Activated naive CD8-positive, alpha-beta T cell treated with anti-CD3 and anti-CD28 coated beads, Interleukin-2, amount 50 U/mL, for 16 hours (primary cell): ENCODE measurements around the gene PPFIA3.
"Not testable (repeated sequence)": the region's sequence is repeated elsewhere in the genome, so short reads cannot be mapped to it uniquely, and the experiment has no call there.

Experiments used
- DNase-seq: peaks from one replicate; pipeline ENCODE4 v3.0.0-alpha.2; 2020; ENCODE audit warnings: low read depth, low spot score

Gene PPFIA3

DNA sequence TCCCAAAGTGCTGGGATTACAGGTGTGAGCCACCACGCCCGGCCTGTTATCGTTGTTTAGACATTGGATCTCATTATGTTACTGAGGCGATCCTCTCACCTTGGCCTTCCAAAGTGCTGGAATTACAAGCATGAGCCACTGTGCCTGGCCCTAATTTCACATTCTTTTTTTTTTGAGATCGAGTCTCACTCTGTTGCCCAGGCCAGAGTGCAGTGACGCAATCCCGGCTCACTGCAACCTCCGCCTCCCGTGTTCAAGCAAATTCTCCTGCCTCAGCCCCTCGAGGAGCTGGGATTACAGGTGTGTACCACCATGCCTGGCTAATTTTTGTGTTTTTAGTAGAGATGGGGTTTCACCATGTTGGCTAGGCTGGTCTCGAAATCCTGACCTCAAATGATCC, 3.9 kb downstream of the PPFIA3 start:
- DNase-seq = not testable (repeated sequence)

DNA sequence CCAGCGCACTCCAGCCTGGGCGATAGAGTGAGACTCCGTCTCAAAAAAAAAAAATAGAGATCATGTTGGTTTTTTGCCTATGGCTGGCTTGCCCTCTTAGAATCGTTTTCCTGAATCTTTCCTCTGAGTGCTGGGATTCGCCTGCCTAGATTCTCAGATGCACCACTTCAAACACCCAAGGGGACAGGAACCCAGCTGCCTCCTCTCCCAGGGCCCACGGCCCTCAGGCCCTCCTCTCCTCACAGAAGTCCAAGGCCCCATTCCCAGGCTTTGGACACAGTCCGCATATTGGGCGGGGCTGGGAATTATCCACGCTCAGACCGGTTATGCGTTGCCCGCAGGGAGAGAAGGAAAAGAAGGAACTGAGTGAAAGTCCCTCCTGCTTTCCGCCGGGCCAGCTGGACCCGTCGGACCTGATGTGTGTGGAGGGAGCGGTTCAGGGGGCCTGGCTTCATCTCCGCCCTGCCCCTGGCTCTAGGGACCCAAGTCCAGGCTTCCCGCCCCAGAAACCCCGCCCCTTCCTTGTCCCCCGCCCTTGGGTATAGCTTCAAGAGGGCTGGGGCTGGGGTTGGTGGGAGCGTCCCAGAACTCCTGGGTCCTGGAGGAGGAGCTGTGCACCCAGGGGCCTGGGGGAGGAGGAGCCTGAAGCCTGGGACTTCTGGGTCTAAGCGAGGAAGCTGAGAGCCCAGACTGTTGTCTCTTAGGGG, 5.8 kb downstream of the PPFIA3 start:
- no peak for DNase-seq

DNA sequence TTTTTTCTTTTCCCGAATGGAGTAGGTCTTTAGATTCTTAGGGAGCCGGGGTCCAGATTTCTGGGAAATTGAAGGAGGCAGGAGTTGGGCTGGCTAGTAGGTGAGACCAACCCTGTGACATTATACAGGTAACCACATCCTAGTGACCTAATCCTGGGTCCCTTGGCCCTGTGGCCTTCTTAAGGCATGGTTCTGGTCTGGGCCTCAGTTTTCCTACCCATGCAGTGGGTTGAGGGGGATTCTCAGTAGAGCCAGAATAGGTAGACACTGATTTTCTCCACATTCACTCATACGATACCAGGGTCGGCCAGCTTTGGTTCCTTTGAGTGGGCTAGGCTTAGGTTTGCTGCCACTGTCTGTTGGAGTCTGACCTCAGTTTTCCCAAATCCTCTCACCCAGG, 7.2 kb downstream of the PPFIA3 start:
- no peak for DNase-seq

DNA sequence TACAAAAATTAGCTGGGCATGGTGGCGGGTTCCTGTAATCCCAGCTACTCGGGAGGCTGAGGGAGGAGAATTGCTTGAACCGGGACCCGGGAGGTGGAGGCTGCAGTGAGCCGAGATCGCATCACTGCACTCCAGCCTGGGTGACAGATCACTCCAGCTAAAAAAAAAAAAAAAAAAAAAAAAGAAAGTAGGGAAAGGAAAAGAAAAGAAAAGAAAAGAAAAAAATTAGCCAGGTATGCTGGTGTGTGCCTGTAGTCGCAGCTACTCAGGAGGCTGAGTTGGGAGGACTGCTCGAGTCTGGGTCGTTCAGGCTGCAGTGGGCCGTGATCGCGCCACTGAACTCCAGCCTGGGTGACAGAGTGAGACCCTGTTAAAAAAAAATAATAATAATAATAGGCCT, 7.9 kb downstream of the PPFIA3 start:
- not testable (repeated sequence) for DNase-seq

DNA sequence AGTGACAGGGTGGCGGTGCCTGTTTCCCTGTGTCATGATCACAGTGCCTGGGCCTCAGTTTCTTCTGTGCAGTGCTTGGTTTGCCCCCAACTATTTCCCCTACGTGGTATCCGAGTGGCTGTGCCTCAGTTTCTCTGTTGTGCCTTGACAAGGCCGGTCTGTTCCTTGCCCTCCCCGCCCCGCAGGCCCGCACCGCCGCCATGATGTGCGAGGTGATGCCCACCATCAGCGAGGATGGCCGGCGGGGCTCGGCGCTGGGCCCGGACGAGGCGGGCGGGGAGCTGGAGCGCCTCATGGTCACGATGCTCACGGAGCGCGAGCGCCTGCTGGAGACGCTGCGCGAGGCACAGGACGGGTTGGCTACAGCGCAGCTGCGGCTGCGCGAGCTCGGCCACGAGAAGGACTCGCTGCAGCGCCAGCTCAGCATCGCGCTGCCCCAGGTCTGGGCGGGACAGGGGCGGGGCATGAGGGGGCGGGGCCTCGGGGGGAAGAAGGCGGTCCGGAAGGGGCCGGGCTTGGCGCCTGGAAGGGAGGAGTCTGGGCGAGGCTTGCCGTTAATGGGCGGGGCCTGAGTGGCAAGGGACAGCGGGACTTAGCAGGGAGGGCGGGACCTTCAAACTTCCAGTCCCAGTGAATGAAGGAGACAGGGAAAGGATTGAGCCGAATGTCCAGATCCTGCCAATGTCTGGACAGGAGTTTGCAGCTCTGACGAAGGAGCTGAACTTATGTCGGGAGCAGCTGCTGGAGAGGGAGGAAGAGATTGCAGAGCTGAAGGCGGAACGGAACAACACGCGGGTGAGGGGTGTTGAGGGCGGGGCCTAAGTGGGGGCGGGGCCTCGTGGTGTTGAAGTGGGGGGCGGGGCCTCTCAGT, 8.6 kb downstream of the PPFIA3 start:
- DNase-seq = peak; percentile 89

DNA sequence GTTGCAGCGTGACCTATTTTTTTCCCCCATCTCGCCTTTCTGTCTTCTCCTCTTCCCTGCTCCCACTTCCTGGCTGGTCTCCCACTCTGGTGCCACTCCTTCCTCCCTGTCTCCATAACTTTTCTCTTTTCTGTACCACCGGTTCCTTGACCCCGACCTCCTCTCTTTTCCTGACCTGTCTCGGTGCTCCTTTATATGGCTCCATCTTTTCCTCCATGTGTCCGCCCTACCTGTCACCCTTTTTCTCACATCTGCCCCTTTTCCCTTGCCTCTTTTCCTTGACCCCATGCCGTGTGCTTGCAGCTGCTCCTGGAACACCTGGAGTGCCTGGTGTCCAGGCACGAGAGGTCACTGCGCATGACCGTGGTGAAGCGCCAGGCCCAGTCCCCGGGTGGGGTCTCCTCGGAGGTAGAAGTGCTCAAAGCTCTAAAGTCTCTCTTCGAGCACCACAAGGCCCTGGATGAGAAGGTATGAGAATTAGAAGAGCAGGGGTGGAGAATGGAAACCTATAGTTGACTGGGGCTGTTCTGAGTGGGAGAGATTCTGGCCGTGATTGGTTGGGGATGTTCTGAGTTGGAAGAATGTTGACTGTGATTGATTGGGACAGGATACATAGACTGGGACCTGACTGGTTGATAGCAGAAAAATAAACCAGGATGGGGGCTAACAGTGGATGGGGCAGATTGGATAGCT, 9.3 kb downstream of the PPFIA3 start:
- DNase-seq = no peak

DNA sequence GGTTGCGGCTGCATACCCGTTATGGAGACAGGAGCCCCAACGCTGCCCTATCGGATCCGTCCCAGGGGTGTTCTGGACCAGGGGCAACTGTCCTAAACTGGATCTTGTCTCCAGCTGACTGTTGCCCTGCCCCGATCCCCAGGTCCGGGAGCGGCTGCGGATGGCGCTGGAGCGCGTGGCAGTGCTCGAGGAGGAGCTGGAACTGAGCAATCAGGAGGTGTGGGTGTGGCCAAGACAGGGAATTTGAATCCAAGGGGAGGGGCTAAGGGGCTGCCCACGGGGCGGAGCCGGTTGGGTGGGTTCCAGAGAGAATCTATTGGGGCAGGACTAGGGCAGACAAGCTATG, 9.9 kb downstream of the PPFIA3 start:
- no peak for DNase-seq

DNA sequence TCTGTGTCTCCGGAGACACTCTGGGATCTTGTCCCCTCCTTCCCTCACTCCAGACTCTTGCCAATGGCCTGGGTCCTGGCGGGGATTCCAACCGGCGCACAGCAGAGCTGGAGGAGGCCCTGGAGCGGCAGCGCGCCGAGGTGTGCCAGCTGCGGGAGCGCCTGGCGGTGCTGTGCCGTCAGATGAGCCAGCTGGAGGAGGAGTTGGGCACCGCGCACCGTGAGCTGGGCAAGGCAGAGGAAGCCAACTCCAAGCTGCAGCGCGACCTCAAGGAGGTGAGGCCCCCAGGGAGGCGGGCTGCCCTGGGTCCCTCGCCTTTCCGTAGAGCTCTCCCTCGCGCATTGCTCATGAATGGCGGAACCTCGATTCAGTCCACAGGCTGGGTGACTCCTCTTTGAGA, 11.0 kb downstream of the PPFIA3 start:
- no peak for DNase-seq

DNA sequence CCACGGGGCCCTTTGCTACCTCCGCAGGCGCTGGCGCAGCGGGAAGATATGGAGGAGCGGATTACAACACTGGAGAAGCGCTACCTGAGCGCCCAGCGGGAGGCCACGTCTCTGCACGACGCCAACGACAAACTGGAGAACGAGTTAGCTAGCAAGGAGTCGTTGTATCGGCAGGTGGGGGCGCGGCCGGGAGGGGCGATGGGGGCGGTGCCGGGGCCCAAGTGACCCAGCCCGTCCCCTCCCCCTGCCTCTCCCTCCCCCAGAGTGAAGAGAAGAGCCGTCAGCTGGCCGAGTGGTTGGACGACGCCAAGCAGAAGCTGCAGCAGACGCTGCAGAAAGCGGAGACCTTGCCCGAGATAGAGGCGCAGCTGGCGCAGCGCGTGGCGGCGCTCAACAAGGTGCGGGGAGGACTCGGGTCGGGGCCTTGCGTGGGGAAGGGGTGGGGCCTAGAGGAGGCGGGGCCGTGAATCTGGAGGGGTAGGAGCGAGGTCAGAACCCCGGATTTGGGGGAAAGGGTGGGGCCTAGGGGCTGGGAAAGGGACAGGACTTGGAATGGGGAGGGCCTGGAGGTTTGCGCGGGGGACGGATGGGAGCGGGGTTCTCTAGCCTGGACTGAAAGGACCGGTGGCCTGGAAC, 13.7 kb downstream of the PPFIA3 start:
- DNase-seq = no peak

DNA sequence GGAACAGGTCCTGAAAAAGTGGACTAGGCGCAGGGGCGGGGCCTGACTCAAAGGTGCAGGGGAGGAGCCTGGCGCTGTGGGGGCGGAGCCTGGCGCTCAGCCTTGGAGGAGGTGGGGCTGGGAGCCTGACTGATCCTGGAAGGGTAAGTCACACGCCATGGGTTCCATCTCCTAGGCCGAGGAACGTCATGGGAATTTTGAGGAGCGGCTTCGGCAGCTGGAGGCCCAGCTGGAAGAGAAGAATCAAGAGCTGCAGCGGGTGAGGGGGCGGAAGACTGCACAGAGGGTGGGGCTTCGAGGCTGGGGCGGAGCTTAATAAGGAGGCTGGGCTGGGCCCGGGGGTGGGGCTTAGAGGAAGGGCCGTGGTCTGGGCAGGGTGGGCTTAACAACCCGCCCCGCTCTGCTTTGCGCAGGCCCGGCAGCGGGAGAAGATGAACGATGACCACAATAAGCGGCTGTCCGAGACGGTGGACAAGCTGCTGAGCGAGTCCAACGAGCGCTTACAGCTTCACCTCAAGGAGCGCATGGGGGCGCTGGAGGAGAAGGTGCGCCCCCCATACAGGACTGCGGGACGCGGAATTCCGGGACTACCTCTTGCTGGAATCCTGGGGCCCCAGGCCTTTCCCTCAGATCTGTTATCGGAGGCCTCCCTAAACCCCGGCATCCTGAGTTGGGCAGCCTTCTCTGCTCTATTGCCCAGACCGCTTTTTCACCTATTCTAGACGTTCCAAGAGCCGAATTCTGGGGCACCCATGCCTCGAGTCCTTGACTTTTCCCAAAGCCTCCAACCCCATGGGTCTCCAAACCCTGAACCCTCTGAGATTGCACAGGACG, 14.5 kb downstream of the PPFIA3 start:
- DNase-seq = no peak

DNA sequence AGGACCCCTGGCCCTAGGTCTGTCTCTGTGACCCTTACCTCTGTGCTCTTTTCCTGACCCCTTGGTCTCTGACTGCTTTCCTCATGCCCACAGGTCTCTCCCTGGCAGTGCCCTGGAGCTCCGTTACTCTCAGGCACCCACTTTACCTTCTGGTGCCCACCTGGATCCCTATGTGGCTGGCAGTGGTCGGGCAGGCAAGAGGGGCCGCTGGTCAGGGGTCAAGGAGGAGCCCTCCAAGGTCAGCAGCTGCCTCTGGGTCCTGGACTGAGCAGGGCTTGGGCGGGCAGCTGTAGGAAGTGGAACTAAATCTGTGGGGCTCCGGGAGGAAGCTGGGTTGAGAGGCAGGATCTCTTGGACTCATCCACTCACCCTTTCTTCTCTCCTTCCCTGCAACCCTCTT, 16.3 kb downstream of the PPFIA3 start:
- DNase-seq = no peak

DNA sequence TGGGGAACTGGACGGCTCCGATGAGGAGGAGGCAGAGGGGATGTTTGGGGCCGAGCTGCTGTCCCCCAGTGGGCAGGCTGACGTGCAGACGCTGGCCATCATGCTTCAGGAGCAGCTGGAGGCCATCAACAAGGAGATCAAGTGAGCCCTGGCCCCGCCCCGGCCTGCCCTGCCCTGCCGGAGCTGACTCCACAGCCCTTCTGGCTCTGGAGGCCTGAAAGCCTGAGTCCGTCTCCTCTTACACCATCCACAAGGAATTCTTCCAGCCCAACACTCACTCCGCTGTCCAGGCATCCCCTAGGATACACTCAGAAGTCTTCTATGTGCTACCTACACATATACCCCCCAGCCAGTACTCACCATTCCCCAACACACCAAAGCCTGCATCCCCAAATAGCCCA, 17.4 kb downstream of the PPFIA3 start:
- no peak for DNase-seq

DNA sequence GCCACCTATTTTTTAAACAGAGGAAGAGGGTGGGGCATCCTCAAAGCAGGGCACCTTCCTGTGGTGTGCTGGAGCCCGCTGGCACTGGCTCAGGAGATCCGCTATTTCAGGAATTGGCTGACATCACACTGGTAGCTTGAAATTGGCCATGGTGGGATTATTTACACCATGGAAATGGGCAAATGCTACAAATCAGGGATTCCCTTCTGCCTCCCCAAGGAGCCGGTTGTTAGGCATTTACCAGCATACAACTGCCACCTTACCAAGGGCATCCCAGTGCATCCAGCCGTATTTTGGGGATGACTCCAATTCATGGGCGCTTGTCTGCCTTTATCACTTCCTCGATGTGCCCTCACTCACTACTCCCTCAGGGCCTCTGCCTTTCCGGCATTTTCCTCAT, 21.6 kb downstream of the PPFIA3 start:
- no peak for DNase-seq

DNA sequence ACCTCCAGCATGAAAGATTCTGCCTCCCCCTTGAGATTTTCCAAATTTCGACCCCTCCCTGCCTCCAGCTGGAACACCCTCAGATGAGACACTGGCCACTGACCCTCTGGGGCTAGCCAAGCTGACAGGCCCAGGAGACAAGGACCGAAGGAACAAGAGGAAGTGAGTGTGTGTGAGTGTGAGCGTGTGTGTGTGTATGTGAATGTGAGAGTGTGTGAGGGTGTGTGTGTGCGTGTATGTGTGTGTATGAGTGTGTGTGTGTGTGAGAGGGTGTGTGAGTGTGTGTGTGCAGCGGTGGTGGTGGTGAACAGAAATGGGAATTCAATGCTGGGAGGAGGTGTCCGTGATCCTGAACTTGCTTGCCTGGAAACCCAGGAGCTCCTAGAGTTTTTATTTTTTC, 22.0 kb downstream of the PPFIA3 start:
- DNase-seq = no peak

DNA sequence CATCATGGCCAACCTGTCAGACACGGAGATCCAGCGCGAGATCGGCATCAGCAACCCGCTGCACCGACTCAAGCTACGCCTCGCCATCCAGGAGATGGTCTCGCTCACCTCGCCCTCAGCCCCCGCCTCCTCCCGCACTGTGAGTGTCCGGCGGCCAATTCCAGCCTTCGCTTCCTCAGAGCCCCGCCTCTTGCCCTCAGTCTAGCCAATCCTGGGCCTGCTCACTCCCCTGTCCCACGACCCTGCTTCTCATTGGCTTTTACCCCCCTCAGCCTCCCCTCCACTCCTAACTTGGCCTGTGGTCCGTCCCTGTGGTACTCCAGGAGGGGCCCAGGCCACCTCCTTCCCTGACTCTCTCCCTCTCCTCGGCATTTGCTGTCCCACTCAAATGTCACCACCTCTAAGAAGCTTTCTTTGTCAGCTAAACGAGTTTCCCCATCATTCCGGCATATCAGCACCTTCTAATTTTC, 23.6 kb downstream of the PPFIA3 start:
- peak; percentile 37 for DNase-seq

DNA sequence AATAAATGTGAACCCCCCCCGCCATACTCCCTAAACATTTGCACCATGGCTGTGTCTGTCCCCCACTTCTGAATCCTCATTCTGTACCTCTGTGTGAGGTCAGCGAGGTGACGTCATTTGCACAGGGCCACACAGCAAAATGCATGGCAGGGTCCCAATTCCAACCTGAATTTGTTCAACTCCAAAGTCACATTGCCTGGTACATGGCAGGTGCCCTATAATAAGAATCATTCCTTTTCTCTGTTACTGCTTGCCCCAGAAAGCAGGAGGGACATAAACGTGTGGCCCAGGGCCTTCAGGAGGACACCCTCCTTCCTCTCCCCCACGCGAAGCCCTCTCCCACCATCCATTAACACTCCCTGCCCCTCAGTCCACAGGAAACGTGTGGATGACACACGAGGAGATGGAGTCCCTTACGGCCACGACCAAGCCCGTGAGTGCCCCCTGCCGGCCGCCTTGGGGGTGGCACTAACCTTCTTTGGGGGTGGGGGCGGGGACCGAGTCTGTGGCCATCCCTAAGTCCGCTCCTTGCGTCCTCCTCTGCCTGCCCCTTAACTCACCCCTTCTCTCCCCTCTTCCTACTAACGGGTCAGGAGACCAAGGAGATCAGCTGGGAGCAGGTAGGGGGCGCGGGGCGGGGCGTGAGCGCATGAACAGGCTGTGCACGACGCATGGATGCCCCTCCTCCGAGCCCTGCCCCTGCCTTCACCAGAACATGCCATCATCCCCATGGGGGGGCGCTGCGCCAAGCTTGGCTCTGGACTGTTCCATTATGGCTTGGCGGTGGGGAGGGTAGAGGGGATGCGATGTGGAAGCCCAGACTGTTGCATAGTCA, 26.4 kb downstream of the PPFIA3 start:
- peak; percentile 61 for DNase-seq

DNA sequence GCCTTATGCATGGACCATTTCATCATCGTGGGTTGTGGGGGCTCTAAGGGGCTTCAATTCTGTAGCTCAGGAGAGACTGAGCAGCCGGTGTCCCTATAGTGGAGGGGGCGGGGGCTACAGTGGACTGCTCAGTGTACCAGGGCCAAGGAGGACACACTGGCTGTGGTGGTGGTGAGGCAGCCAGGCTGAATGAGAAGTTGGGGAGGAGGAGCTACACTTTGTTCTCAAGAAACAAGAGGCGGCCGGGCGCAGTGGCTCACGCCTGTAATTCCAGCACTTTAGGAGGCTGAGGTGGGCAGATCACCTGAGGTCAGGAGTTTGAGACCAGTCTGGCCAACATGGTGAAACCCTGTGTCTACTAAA, 27.0 kb downstream of the PPFIA3 start:
- not testable (repeated sequence) for DNase-seq

DNA sequence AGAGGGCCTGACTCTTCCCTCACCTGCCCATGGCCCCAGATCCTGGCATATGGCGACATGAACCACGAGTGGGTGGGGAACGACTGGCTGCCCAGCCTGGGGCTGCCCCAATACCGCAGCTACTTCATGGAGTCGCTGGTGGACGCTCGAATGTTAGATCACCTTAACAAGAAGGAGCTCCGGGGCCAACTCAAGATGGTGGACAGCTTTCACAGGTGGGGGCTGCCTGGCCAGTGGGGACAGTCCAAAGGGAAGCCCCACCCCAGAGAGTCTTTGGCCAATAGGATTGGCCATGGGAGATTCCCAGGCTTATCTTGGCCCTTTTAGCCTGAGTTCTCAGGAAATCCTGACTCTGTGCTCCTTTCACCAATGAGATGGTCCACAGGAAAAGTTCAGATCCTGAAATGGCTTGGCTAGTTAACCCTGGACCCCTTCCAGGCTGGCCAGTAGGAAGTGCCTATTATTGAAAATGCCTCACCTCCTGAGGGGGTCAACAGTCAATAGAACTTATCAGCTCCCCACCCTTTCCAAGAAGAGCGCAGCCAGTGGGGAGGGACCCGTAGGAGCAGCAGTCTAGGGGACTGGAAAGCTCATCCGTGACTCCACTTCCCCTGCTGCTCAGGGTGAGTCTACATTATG, 28.8 kb downstream of the PPFIA3 start:
- no peak for DNase-seq

DNA sequence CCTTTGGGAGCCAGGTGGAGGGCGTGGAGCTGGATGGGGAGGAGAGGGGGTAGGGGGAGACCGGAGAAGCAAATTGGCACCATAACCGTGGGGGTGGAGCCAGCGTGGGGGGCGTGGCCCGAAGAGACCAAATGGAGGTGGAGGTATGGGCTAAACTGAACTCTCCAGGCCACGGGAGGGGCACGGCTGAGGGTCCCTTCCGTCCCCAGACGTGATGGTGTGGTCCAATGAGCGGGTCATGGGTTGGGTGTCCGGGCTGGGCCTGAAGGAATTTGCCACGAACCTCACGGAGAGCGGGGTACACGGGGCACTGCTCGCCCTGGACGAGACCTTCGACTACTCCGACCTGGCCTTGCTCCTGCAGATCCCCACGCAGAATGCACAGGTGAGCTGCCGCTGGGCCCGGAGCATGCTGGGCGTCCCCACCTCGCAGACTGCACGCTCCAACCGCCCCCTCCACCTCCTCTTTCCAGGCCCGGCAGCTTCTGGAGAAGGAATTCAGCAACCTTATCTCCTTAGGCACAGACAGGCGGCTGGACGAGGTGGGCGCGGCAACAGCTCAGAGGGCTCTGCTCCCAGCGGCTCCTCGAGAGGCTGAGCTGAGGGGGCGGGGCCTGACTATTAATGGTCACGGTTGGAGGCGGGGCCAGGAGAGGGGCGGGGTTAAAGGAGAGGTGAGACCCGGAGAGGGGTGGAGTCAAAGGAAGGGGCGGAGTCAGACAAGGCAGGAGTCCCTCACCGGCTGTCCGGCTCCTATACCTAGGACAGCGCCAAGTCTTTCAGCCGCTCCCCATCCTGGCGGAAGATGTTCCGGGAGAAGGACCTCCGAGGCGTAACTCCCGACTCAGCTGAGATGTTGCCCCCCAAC, 29.7 kb downstream of the PPFIA3 start:
- DNase-seq = peak; percentile 69
